ENCODE results near the gene CDY2B. TPM values are rescaled to one million over a fixed set of nuclear protein-coding genes. Genes with fewer than 3 reads are reported as not detected.

The CDY2B gene
- total RNA-seq, 4 donors from 2014 or later, result not detected

Other genes with a start within 250 kb of the CDY2B start
- gene CDY2A, start 145.6 kb upstream of the CDY2B start, total RNA-seq, result not detected

Data from lower leg skin (tissue), 4 donors.